HEK293 (cell line): ENCODE results near the gene PALS2.

Experiments
- EGR2 ChIP-seq: fragments of 450-650 bp; formaldehyde crosslinking; IDR thresholded peaks from 2 replicates; pipeline ENCODE4 v1.5.1; 2016; ENCODE audit warnings: low read depth, missing biosample characterization, missing genetic modification characterization
- ELK4 ChIP-seq: IDR thresholded peaks from 2 replicates; pipeline ENCODE4 v1.6.1; 2011; ENCODE audit warnings: mild to moderate bottlenecking, low read depth, low read length, borderline replicate concordance
- KLF8 ChIP-seq: fragments of 450-650 bp; formaldehyde crosslinking; IDR thresholded peaks from 2 replicates; pipeline ENCODE4 v1.5.1; 2016; ENCODE audit warnings: missing biosample characterization, missing genetic modification characterization
- MYNN ChIP-seq: fragments of 450-650 bp; formaldehyde crosslinking; IDR thresholded peaks from 2 replicates; pipeline ENCODE4 v1.5.1; 2016; ENCODE audit warnings: missing biosample characterization, missing genetic modification characterization, borderline replicate concordance
- PATZ1 ChIP-seq: fragments of 450-650 bp; formaldehyde crosslinking; IDR thresholded peaks from 2 replicates; pipeline ENCODE4 v1.5.1; 2016; ENCODE audit warnings: missing biosample characterization, missing genetic modification characterization
- PRDM2 ChIP-seq: fragments of 450-650 bp; formaldehyde crosslinking; IDR thresholded peaks from 2 replicates; pipeline ENCODE4 v1.5.1; 2016; ENCODE audit warnings: missing biosample characterization, missing genetic modification characterization, borderline replicate concordance
- PRDM6 ChIP-seq: fragments of 450-650 bp; formaldehyde crosslinking; IDR thresholded peaks from 2 replicates; pipeline ENCODE4 v1.5.1; 2017; ENCODE audit warnings: missing biosample characterization, missing genetic modification characterization
- ZNF10 ChIP-seq: fragments of 450-650 bp; formaldehyde crosslinking; IDR thresholded peaks from 2 replicates; pipeline ENCODE4 v1.5.1; 2017; ENCODE audit warnings: missing biosample characterization, missing genetic modification characterization
- ZNF148 ChIP-seq: fragments of 450-650 bp; formaldehyde crosslinking; IDR thresholded peaks from 2 replicates; pipeline ENCODE4 v1.5.0; 2017; ENCODE audit warnings: missing biosample characterization, missing genetic modification characterization, borderline replicate concordance
- ZNF169 ChIP-seq: fragments of 450-650 bp; formaldehyde crosslinking; IDR thresholded peaks from 2 replicates; pipeline ENCODE4 v1.5.1; 2016; ENCODE audit warnings: missing biosample characterization, missing genetic modification characterization
- ZNF214 ChIP-seq: fragments of 450-650 bp; formaldehyde crosslinking; IDR thresholded peaks from 2 replicates; pipeline ENCODE4 v1.5.1; 2017; ENCODE audit warnings: missing biosample characterization, mild to moderate bottlenecking, missing genetic modification characterization, borderline replicate concordance
- ZNF266 ChIP-seq: fragments of 450-650 bp; formaldehyde crosslinking; IDR thresholded peaks from 2 replicates; pipeline ENCODE4 v1.5.1; 2016; ENCODE audit warnings: missing biosample characterization, missing genetic modification characterization, low read depth
- ZNF280D ChIP-seq: fragments of 450-650 bp; formaldehyde crosslinking; IDR thresholded peaks from 2 replicates; pipeline ENCODE4 v1.5.1; 2016; ENCODE audit warnings: missing biosample characterization, missing genetic modification characterization
- ZNF473 ChIP-seq: fragments of 450-650 bp; formaldehyde crosslinking; IDR thresholded peaks from 2 replicates; pipeline ENCODE4 v1.5.1; 2017; ENCODE audit warnings: missing biosample characterization, missing genetic modification characterization
- ZNF501 ChIP-seq: fragments of 450-650 bp; formaldehyde crosslinking; IDR thresholded peaks from 2 replicates; pipeline ENCODE4 v1.5.1; 2016; ENCODE audit warnings: missing biosample characterization, missing genetic modification characterization
- ZNF510 ChIP-seq: fragments of 450-650 bp; formaldehyde crosslinking; IDR thresholded peaks from 2 replicates; pipeline ENCODE4 v1.5.1; 2018; ENCODE audit warnings: mild to moderate bottlenecking, missing genetic modification characterization, missing biosample characterization; ENCODE audit not compliant: insufficient replicate concordance
- ZNF529 ChIP-seq: fragments of 450-650 bp; formaldehyde crosslinking; IDR thresholded peaks from 2 replicates; pipeline ENCODE4 v1.5.1; 2017; ENCODE audit warnings: missing genetic modification characterization, missing biosample characterization; ENCODE audit not compliant: insufficient replicate concordance
- ZNF623 ChIP-seq: fragments of 450-650 bp; formaldehyde crosslinking; IDR thresholded peaks from 2 replicates; pipeline ENCODE4 v1.5.1; 2016; ENCODE audit warnings: missing biosample characterization, missing genetic modification characterization
- ZNF626 ChIP-seq: fragments of 450-650 bp; sonication (Bioruptor Pico); formaldehyde crosslinking; IDR thresholded peaks from 2 replicates; pipeline ENCODE4 v1.5.1; 2018; ENCODE audit warnings: missing biosample characterization, missing genetic modification characterization, inconsistent platforms
- ZNF660 ChIP-seq: fragments of 450-650 bp; IDR thresholded peaks from 2 replicates; pipeline ENCODE4 v1.5.1; 2018; ENCODE audit warnings: missing biosample characterization, mild to moderate bottlenecking, missing genetic modification characterization
- ZNF701 ChIP-seq: fragments of 450-650 bp; formaldehyde crosslinking; IDR thresholded peaks from 2 replicates; pipeline ENCODE4 v1.5.1; 2016; ENCODE audit warnings: missing biosample characterization, missing genetic modification characterization
- ZNF785 ChIP-seq: fragments of 450-650 bp; formaldehyde crosslinking; IDR thresholded peaks from 2 replicates; pipeline ENCODE4 v1.5.1; 2016; ENCODE audit warnings: missing biosample characterization, missing genetic modification characterization
- ZNF791 ChIP-seq: fragments of 450-650 bp; formaldehyde crosslinking; IDR thresholded peaks from 2 replicates; pipeline ENCODE4 v1.5.1; 2016; ENCODE audit warnings: missing biosample characterization, missing genetic modification characterization

Gene PALS2

GRCh38 chr7:24572997-24573553 is at the start of gene PALS2 (continued):
- peak; percentile 68 for TF ChIP-seq PATZ1 (tag by site-specific recombination)
- no peak for TF ChIP-seq ZNF10 (tag by site-specific recombination)
- no peak for TF ChIP-seq ZNF791 (tag by site-specific recombination)
- no peak for TF ChIP-seq MYNN (tag by site-specific recombination)
- TF ChIP-seq ZNF529, result no peak
- no peak for TF ChIP-seq ELK4
- TF ChIP-seq ZNF501 (tag by site-specific recombination), result no peak
- no peak for TF ChIP-seq ZNF510 (tag by site-specific recombination)
- no peak for TF ChIP-seq ZNF266
- TF ChIP-seq ZNF214 (tag by site-specific recombination), result no peak
- no peak for TF ChIP-seq ZNF169 (tag by site-specific recombination)
- TF ChIP-seq ZNF701, result no peak
- TF ChIP-seq ZNF280D (tag by site-specific recombination), result no peak
- no peak for TF ChIP-seq ZNF148 (tag by site-specific recombination)
- no peak for TF ChIP-seq ZNF660
- peak; percentile 13; the same call in 1 of the 2 replicates for TF ChIP-seq KLF8 (tag by site-specific recombination)
- no peak for TF ChIP-seq PRDM6 (tag by site-specific recombination)
- TF ChIP-seq EGR2, result peak; percentile 91
- TF ChIP-seq ZNF626, result no peak
- no peak for TF ChIP-seq ZNF473 (tag by site-specific recombination)
- no peak for TF ChIP-seq PRDM2 (tag by site-specific recombination)
- TF ChIP-seq ZNF785 (tag by site-specific recombination), result no peak
- no peak for TF ChIP-seq ZNF623 (tag by site-specific recombination)
